Endodermal cell (in vitro differentiated cells): ENCODE data around the gene SLC39A10. TPM values are rescaled to one million over a fixed set of nuclear protein-coding genes. Genes with fewer than 3 reads are reported as not detected.

Source experiments
- DNase-seq: peaks from one replicate; pipeline ENCODE4 v3.0.0-alpha.2; 2017
- H3K27ac ChIP-seq: 2 replicates; pipeline ENCODE4 v1.5.1; 2013; ENCODE audit warnings: mild to moderate bottlenecking, low read depth, low read length, moderate library complexity
- H3K27me3 ChIP-seq: 2 replicates; pipeline ENCODE4 v1.6.1; 2013; ENCODE audit warnings: mild to moderate bottlenecking, low read length, moderate library complexity; ENCODE audit not compliant: insufficient read depth, control insufficient read depth, poor library complexity, severe bottlenecking
- H3K36me3 ChIP-seq: 2 replicates; pipeline ENCODE4 v1.7.0; 2013; ENCODE audit warnings: mild to moderate bottlenecking, low read length, moderate library complexity; ENCODE audit not compliant: control insufficient read depth, insufficient read depth
- H3K4me1 ChIP-seq: one replicate; pipeline ENCODE4 v1.7.0; 2013; ENCODE audit warnings: low read length; ENCODE audit not compliant: control insufficient read depth, insufficient read depth
- H3K4me3 ChIP-seq: 2 replicates; pipeline ENCODE4 v1.5.1; 2013; ENCODE audit warnings: mild to moderate bottlenecking, low read length, moderate library complexity
- H3K9ac ChIP-seq: 2 replicates; pipeline ENCODE4 v1.6.1; 2013; ENCODE audit warnings: mild to moderate bottlenecking, low read length, moderate library complexity; ENCODE audit not compliant: poor library complexity, severe bottlenecking; ENCODE audit errors: extremely low read depth
- H3K9me3 ChIP-seq: 2 replicates; pipeline ENCODE4 v1.6.1; 2013; ENCODE audit warnings: mild to moderate bottlenecking, low read length, moderate library complexity; ENCODE audit not compliant: control insufficient read depth
- H3K27ac Mint-ChIP-seq: 2 replicates; pipeline ENCODE4 v1.8.0; 2020; ENCODE audit warnings: mixed read lengths
- H3K27me3 Mint-ChIP-seq: 2 replicates; pipeline ENCODE4 v1.8.0; 2021; ENCODE audit warnings: mild to moderate bottlenecking, mixed read lengths; ENCODE audit not compliant: insufficient read depth
- H3K36me3 Mint-ChIP-seq: 2 replicates; pipeline ENCODE4 v1.8.0; 2020; ENCODE audit warnings: low read depth, mixed read lengths
- H3K4me1 Mint-ChIP-seq: 2 replicates; pipeline ENCODE4 v1.8.0; 2020; ENCODE audit warnings: mixed read lengths
- H3K4me3 Mint-ChIP-seq: 2 replicates; pipeline ENCODE4 v1.8.0; 2020; ENCODE audit warnings: mild to moderate bottlenecking, moderate library complexity, mixed read lengths
- H3K9me3 Mint-ChIP-seq: 2 replicates; pipeline ENCODE4 v1.8.0; 2020; ENCODE audit warnings: mild to moderate bottlenecking, mixed read lengths
- WGBS, 2 experiments: methylation state at CpG; one replicate each; pipeline versions ENCODE4 v1.1.5 to v1.1.7; 2013; ENCODE audit warnings: missing lambda C conversion rate in 2 of 2, mixed read lengths in 1 of 2; ENCODE audit not compliant: insufficient coverage in 1 of 2, insufficient read length in 1 of 2; 5-methylcytosine and 5-hydroxymethylcytosine counted together
- total RNA-seq, 2 donors: library from RNA; stranded (reverse); fragmentation: NEBNext Ultra II Directional in 1 of 2; extraction: Animal tissue kit (Norgen Biotek cat#: 25700) in 1 of 2; gene quantifications; 2 replicates in 1 of 2; 3 replicates in 1 of 2; pipeline ENCODE4 v1.2.1, GENCODE V29; 2021
- TF ChIP-seq, protein P1 (sequence below): fragments of 200-600 bp; sonication (generic); conservative IDR thresholded peaks from 2 replicates; pipeline ENCODE4 v1.5.0; 2021; ENCODE audit warnings: antibody characterized with exemption, mild to moderate bottlenecking

The SLC39A10 gene
- total RNA-seq, 2 donors from 2014 or later = 79.6 to 113 TPM

GRCh38 chr2:195730912-195731311 is 73.9 kb downstream of the SLC39A10 start:
- Histone ChIP-seq H3K4me3 (no peak overlapping the region), H3K27ac (no peak overlapping the region), H3K9me3 (no peaks in the 10 kb centered on the region), H3K9ac (no peak overlapping the region), H3K27me3 (no peaks in the 10 kb centered on the region), H3K36me3 (peaks cover 24% of the 10 kb centered on the region), H3K4me1 (peaks cover 3% of the 10 kb centered on the region)
- DNase-seq = no peak
- peaks cover 7% of the 10 kb centered on the region for H3K4me1 Mint-ChIP-seq
- WGBS, 2 experiments = 99 to 100% methylated on average over 1 to 3 of the region's 3 CpGs
- H3K9me3 Mint-ChIP-seq = no peaks in the 10 kb centered on the region
- no peak overlapping the region for H3K27ac Mint-ChIP-seq
- TF ChIP-seq, protein P1, sequence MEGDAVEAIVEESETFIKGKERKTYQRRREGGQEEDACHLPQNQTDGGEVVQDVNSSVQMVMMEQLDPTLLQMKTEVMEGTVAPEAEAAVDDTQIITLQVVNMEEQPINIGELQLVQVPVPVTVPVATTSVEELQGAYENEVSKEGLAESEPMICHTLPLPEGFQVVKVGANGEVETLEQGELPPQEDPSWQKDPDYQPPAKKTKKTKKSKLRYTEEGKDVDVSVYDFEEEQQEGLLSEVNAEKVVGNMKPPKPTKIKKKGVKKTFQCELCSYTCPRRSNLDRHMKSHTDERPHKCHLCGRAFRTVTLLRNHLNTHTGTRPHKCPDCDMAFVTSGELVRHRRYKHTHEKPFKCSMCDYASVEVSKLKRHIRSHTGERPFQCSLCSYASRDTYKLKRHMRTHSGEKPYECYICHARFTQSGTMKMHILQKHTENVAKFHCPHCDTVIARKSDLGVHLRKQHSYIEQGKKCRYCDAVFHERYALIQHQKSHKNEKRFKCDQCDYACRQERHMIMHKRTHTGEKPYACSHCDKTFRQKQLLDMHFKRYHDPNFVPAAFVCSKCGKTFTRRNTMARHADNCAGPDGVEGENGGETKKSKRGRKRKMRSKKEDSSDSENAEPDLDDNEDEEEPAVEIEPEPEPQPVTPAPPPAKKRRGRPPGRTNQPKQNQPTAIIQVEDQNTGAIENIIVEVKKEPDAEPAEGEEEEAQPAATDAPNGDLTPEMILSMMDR = no peak
- H3K36me3 Mint-ChIP-seq = peaks cover 42% of the 10 kb centered on the region
- H3K27me3 Mint-ChIP-seq = no peaks in the 10 kb centered on the region
- no peak overlapping the region for H3K4me3 Mint-ChIP-seq

DNA sequence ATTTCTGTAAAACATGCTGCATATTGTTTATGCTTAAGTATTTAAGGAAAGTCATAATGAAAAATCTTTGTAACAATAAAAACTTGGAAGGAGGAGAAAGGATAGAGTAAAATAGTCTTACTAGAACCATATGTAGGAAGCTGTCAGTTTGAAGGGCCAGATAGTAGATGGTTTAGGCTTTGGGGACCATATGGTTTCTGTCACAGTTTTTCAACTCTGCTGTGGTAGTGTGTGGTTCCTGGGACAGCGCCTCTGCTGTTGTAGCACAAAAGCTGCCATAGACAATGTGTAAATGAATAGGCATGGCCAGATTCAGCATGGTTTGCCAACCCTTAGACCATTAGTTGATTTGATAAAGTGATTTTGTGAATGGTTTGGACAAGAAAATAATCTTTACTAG is 75.5 kb downstream of the SLC39A10 start:
- H3K36me3 Mint-ChIP-seq = peaks cover 42% of the 10 kb centered on the region
- H3K4me1 Mint-ChIP-seq = no peaks in the 10 kb centered on the region
- 100% methylated on average over 1 of the region's 1 CpG; no CpG with 5 or more reads in 1 of the 2 experiments for WGBS, 2 experiments
- H3K9ac ChIP-seq = no peak overlapping the region
- H3K27me3 Mint-ChIP-seq = no peaks in the 10 kb centered on the region
- peaks cover 27% of the 10 kb centered on the region for H3K36me3 ChIP-seq
- H3K4me3 ChIP-seq = no peak overlapping the region
- H3K4me1 ChIP-seq = no peaks in the 10 kb centered on the region
- TF ChIP-seq, protein P1 = no peak
- no peak overlapping the region for H3K4me3 Mint-ChIP-seq
- no peaks in the 10 kb centered on the region for H3K27me3 ChIP-seq
- H3K9me3 Mint-ChIP-seq = no peaks in the 10 kb centered on the region
- no peak overlapping the region for H3K27ac Mint-ChIP-seq
- no peak for DNase-seq
- H3K9me3 ChIP-seq = no peaks in the 10 kb centered on the region
- no peak overlapping the region for H3K27ac ChIP-seq

DNA sequence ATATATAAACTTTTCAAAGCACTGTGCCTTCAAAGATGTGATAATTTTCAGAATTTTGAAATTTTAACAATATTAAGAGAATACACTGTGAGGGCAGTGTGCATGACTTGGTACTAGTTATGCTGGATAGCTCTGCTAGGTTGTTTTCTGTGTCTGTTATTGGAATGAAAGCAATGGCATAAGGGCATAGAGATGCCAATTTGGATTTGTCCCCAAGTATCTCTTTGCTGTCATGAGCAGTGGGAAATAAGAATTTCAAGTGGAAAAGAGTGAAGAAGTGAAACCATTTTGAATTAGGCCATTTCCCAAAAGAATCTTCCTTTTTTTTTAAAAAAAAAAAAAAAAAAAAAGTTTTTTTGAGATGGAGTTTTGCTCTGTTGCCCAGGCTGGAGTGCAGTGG is 76.8 kb downstream of the SLC39A10 start:
- Histone ChIP-seq H3K4me3 (no peak overlapping the region), H3K9ac (no peak overlapping the region), H3K9me3 (no peaks in the 10 kb centered on the region), H3K4me1 (no peaks in the 10 kb centered on the region), H3K36me3 (peaks cover 27% of the 10 kb centered on the region), H3K27me3 (no peaks in the 10 kb centered on the region), H3K27ac (no peak overlapping the region)
- no peaks in the 10 kb centered on the region for H3K9me3 Mint-ChIP-seq
- no peak overlapping the region for H3K4me3 Mint-ChIP-seq
- H3K4me1 Mint-ChIP-seq = no peaks in the 10 kb centered on the region
- H3K36me3 Mint-ChIP-seq = peaks cover 42% of the 10 kb centered on the region
- no peaks in the 10 kb centered on the region for H3K27me3 Mint-ChIP-seq
- H3K27ac Mint-ChIP-seq = no peak overlapping the region
- DNase-seq = no peak
- TF ChIP-seq, protein P1 = no peak
